GM21786 (cell line): ENCODE data around the gene ZSWIM5.
"Not testable (repeated sequence)": the region's sequence is repeated elsewhere in the genome, so short reads cannot be mapped to it uniquely, and the experiment has no call there.

Experiments
- ATAC-seq: cut with Tn5 transposase; IDR thresholded peaks from one replicate; pipeline ENCODE4 v1.9.1; 2021; ENCODE audit not compliant: unreplicated experiment

ZSWIM5 gene

DNA sequence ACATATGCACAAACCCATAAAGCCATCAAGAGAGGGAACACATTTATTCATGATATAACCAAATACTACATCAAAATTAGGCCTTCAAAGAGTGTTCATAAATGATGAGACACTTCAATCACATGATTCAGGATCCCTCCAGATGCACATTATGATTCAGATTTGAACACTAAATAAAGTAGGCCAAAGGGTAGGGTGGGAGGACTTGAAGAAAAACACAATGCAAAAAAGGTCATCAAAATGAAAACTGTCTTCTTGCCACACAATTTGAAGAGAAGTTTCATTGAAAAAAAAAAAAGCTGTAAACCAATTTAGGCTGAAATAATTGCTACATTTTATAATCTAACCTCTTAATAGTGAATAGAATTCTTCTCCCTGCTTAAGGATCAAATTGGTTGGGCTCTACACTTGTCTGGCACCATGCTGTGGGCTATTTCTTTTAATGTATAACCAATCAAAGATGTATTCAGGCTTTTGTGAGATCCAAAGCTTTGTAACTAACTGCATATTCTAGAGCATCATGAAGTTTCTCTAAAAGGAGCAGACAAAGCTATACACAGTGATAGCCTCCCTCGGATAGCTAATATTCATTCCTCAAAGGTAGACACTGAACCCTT is 58.1 kb downstream of the ZSWIM5 start:
- no peak for ATAC-seq

DNA sequence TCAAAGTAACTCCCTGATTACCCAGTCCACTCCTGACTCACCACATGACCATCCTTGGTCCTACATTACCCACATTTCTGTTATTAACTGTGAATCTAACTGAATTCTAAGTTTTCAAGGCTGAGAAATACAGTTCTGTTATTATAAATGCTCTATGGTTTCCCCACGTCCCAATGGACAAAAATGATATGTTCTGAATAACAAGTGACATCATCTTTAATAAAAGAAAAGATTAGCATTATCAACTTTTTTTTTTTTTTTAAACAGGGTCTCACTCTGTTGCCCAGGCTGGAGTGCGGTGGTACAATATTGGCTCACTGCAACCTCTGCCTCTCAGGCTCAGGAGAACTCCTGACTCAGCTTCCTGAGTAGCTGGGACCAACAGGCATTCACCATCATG is 59.6 kb downstream of the ZSWIM5 start:
- no peak for ATAC-seq

DNA sequence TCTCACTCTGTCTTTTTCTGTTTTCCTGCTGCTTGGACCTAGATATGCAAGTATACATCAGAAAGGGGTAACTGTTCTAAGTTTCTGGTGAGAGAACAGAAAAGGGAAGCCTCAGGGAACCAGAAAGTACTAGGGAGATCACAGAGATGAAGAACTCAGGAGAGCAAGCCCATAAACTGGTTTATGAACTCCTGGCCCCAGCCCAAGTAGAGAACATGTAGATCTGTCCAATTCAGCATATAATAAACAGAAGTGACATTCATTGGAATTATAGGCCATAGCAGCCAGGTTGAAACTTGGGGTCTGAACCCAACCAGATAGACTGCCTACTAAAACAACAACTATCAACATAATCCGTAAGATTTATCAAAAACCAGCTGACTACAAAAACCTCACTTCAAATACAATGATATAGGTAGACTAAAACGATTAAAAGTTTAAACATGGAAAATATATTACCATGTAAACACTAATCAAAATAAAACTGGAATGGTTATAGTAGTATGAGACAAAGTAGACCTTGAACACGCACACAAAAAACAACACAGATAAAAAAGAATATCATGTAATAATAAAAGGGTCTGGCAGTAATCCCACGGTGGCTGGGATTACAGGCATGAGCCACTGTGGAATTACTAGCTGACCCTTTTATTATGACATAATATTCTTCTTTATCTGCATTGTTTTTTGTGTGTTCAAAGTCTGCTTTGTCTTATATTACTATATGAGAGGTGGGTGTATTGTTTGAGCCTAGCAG is 65.0 kb downstream of the ZSWIM5 start:
- no peak for ATAC-seq

GRCh38 chr1:45136984-45137383 is 69.4 kb downstream of the ZSWIM5 start:
- ATAC-seq, result no peak

GRCh38 chr1:45135316-45135715 is 71.1 kb downstream of the ZSWIM5 start:
- ATAC-seq, result no peak

DNA sequence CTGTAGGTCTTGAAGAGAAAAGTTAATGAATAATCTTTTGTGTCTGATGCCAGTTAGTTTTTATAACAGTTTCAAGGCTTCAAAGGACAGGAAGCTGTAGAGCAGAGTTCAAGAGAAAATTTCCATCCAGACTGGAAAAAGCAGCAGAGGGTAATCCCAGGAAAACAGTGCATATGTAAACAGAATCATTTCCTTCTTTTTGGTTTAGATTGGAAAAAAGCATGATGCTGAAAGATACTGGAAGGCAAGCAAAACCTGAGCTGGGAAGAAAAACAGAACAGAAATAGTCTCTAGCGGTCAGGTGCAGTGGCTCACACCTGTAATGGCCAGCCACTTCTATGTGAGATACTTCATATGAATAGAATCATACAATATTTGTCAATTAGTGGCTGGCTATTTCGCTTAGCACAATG is 71.9 kb downstream of the ZSWIM5 start:
- no peak for ATAC-seq

- not testable (repeated sequence) for ATAC-seq
These were observed 73.7 kb downstream of the ZSWIM5 start for GRCh38 chr1:45132719-45133118.

DNA sequence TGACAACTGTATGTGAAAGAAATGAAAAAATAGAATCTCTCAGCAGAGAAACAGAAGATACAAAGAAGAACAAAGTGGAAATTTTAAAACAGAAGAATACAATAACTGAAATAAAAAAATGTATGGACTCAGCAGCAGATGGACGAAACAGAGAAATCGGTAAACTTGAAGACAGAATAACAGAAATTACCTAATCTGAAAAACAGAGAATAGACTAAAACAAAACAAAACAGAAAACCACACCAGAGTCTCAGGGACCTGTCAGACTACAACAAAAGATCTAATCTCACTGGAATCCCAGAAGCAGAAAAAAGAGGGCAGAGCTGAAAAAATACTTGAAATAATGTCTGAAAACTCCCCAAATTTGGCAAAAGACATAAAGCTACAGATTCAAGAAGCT is 83.0 kb downstream of the ZSWIM5 start:
- no peak for ATAC-seq

DNA sequence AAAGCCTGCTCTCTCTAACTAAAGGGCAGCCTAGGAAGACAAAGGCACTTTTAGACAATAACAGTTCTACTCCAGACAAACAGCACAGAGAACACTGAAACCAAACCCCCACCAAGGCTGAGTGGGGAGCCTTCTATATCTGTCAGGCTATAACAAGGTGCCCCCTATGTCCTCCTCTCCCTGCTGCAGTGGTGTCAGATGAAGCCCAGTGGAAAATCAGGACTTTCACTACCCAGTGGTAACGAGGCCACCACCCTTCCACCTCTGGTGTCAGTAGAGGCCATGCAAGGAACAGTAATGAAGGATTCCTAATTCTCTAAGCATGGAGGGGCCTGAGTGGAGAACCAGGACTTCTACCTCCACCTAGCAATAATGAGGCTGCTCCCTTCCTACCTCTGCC is 83.7 kb downstream of the ZSWIM5 start:
- no peak for ATAC-seq

GRCh38 chr1:45117766-45118165 is 88.6 kb downstream of the ZSWIM5 start:
- no peak for ATAC-seq

DNA sequence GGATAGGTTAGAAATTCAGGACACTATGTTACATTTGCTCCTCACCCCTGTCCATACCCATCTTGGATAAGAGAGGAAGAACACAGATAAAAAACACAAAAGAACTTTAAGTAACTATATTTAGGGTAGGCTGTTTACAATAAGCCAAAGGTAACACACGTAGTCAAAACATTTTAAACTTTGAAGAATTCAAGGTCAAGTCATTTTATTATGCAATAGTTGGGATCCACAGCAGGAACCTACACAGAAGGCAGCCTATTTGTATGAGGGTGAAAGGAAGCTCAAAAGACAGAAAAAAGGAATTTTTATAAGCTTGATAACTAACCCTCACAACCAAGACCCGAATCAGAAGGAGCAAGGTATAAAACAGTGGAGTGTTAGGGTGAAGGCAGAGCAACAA is 89.6 kb downstream of the ZSWIM5 start:
- ATAC-seq, result no peak

- ATAC-seq, result no peak
These were observed 90.1 kb downstream of the ZSWIM5 start for GRCh38 chr1:45116340-45116739.

- not testable (repeated sequence) for ATAC-seq
These were observed 91.2 kb downstream of the ZSWIM5 start for GRCh38 chr1:45115198-45115597.

DNA sequence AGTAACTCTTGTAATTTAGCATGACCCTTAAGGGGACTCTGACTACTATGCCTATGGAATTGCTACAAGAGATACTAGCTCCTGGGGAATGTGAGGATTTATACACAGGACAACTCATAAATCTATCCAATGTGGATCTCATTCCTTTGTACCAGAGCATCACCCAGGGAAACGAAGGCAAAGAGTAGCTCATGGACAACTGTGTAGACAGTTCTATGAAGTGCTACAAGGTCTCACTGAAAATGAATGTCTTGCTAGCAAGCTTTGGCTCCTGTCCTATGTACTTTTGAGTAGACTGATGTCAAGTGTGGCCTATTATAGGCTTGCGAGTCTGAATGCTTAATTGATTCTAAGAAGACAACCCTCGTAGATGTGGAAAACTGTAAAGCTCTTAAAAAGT is 93.7 kb downstream of the ZSWIM5 start:
- no peak for ATAC-seq

DNA sequence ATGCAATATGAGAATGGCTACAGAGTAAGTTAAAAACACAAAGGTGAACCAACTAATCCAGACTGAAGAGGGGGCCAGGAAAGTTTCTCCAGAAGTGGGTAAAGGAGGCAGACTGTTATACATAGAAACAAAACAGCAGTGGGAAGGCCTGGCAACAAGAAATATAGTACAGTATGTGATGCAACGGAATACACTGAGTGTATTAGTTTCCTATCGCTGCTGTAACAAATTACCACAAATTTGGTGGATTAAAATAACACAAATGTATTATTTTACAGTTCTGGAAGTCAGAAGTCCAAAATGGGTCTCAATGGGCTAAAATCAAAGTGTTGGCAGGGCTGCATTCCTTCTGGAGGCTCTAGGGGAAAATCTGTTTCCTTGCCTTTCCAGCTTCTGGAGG is 95.2 kb downstream of the ZSWIM5 start:
- no peak for ATAC-seq

DNA sequence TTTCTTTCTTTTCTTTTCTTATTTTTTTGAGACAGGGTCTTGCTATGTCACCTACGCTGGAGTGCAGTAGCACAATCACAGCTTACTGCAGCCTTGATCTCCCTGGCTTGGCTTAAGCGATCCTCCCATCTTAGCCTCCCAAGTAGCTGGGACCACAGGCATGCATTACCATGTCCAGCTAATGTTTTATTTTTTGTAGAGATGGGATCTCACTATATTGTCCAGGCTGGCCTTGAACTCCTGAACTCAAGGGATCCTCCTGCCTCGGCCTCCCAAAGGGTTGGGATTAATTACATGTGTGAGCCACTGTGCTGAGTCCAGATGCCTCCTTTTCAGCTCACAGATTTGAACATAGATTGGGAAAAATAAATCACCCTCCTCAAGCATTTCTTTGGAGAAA is 98.6 kb downstream of the ZSWIM5 start:
- ATAC-seq, result no peak

DNA sequence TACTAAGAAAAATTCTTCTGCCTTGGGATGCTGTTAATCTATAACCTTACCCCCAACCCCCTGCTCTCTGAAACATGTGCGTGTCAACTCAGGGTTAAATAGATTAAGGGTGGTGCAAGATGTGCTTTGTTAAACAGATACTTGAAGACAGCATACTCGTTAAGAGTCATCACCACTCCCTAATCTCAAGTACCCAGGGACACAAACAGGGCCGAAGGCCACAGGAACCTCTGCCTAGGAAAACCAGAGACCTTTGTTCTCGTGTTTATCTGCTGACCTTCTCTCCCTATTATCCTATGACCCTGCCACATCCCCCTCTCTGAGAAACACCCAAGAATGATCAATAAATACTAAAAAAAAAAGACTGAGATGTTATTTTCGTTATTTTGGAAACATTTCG is 99.5 kb downstream of the ZSWIM5 start:
- not testable (repeated sequence) for ATAC-seq

GRCh38 chr1:45106156-45106545 is 100.3 kb downstream of the ZSWIM5 start:
- ATAC-seq, result not testable (repeated sequence)

DNA sequence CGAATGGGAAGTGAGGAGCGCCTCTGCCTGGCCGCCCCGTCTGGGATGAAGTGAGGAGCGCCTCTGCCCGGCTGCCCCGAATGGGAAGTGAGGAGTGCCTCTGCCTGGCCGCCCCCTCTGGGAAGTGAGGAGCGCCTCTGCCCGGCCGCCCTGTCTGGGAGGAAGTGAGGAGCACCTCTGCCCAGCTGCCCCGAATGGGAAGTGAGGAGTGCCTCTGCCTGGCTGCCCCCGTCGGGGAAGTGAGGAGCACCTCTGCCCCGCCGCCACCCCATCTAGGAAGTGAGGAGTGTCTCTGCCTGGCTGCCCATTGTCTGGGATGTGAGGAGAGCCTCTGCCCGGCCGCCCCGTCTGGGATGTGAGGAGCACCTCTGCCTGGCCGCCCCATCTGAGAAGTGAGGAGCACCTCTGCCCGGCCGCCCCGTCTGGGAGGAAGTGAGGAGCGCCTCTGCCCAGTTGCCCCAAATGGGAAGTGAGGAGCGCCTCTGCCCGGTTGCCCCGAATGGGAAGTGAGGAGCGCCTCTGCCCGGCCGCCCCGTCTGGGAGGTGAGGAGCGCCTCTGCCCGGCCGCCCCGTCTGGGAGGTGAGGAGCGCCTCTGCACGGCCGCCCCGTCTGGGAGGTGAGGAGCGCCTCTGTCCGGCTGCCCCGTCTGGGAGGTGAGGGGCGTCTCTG is 100.8 kb downstream of the ZSWIM5 start:
- not testable (repeated sequence) for ATAC-seq

DNA sequence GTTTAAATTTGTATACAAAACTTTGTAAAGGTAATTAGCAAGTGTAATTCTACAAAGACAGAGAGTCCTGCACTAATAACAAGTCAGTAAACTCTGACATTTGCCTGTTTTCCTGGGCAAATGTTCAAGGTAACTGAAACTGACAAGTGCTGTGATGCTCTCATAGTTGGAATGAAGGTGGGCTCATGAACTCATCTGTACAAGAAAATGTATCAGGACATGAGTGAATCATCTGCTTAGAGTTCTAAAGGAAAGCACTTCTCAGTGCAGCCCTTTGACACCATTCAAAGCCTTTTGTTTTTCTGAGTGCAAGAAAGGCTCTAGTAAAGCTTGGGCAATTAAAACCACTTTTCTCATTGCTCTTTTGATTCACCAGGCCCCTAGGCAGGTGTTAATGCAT is 102.9 kb downstream of the ZSWIM5 start:
- no peak for ATAC-seq

DNA sequence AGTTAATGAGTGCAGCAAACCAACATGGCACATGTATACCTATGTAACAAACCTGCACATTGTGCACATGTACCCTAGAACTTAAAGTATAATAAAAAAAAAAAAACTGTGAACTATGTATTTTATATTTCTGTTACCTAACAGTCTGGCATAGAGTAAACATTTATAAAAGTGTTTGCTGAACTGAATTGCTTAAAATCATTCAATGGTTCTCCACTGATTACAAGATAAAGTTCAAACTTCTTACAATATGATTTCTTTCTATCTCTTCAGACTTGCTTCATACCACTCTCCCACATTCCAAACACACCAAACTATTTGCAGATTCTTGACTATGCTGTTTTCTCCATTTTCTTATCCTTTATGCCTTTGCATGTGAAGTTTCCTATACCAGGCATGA is 104.5 kb downstream of the ZSWIM5 start:
- no peak for ATAC-seq

- not testable (repeated sequence) for ATAC-seq
These were observed 104.9 kb downstream of the ZSWIM5 start for GRCh38 chr1:45101528-45101927.
